ENCODE data around the gene FBXW10.
"Not testable (repeated sequence)": the region's sequence is repeated elsewhere in the genome, so short reads cannot be mapped to it uniquely, and the experiment has no call there.

FBXW10 gene

GRCh38 chr17:18747501-18747900, 3.6 kb downstream of the FBXW10 start:
- not testable (repeated sequence) for DNase-seq

GRCh38 chr17:18750242-18750641, 6.4 kb downstream of the FBXW10 start:
- DNase-seq = not testable (repeated sequence)

- peak in 1 of 56 donors; percentile 8 for DNase-seq
Observed at GRCh38 chr17:18753829-18754409, 10.1 kb downstream of the FBXW10 start.

- not testable (repeated sequence) for DNase-seq
Observed at GRCh38 chr17:18755969-18756368, 12.1 kb downstream of the FBXW10 start.

- not testable (repeated sequence) for DNase-seq
Observed at GRCh38 chr17:18757368-18758044, 13.7 kb downstream of the FBXW10 start.

GRCh38 chr17:18758344-18758743, 14.5 kb downstream of the FBXW10 start:
- not testable (repeated sequence) for DNase-seq

- not testable (repeated sequence) for DNase-seq
Observed at GRCh38 chr17:18760221-18760620, 16.4 kb downstream of the FBXW10 start.

- DNase-seq = not testable (repeated sequence)
Observed at GRCh38 chr17:18770572-18770971, 26.7 kb downstream of the FBXW10 start.

- DNase-seq = not testable (repeated sequence)
Observed at GRCh38 chr17:18771066-18771465, 27.2 kb downstream of the FBXW10 start.

GRCh38 chr17:18772471-18772870, 28.6 kb downstream of the FBXW10 start:
- DNase-seq = no peak

- DNase-seq = peak; percentile 43 to 97 (median 91)
Observed at GRCh38 chr17:18780991-18781718, 37.3 kb downstream of the FBXW10 start, which contains the start of gene TVP23B. TVP23B (plus strand) TSS chr17:18781183; CDS start chr17:18781294, 111 bp downstream.

- DNase-seq = not testable (repeated sequence)
Observed at GRCh38 chr17:18781805-18782204, 38.0 kb downstream of the FBXW10 start.

GRCh38 chr17:18785933-18786332, 42.1 kb downstream of the FBXW10 start:
- DNase-seq = not testable (repeated sequence)

GRCh38 chr17:18786890-18787289, 43.0 kb downstream of the FBXW10 start:
- DNase-seq = not testable (repeated sequence)

GRCh38 chr17:18791402-18791801, 47.5 kb downstream of the FBXW10 start:
- DNase-seq = not testable (repeated sequence)

GRCh38 chr17:18794841-18795240, 51.0 kb downstream of the FBXW10 start:
- not testable (repeated sequence) for DNase-seq

GRCh38 chr17:18796887-18797286, 53.0 kb downstream of the FBXW10 start:
- not testable (repeated sequence) for DNase-seq

GRCh38 chr17:18803458-18804245, 59.8 kb downstream of the FBXW10 start:
- not testable (repeated sequence) for DNase-seq

GRCh38 chr17:18815924-18816323, 72.1 kb downstream of the FBXW10 start:
- DNase-seq = not testable (repeated sequence)

- peak in 13 of 56 donors; percentile 2 to 56 (median 11) for DNase-seq
Observed at GRCh38 chr17:18816489-18817371, 72.9 kb downstream of the FBXW10 start.

Measured in nucleus accumbens (tissue), 56 donors.